ENCODE results near the gene ZNF746.
"Not testable (repeated sequence)": the region's sequence is repeated elsewhere in the genome, so short reads cannot be mapped to it uniquely, and the experiment has no call there.

The ZNF746 gene

DNA sequence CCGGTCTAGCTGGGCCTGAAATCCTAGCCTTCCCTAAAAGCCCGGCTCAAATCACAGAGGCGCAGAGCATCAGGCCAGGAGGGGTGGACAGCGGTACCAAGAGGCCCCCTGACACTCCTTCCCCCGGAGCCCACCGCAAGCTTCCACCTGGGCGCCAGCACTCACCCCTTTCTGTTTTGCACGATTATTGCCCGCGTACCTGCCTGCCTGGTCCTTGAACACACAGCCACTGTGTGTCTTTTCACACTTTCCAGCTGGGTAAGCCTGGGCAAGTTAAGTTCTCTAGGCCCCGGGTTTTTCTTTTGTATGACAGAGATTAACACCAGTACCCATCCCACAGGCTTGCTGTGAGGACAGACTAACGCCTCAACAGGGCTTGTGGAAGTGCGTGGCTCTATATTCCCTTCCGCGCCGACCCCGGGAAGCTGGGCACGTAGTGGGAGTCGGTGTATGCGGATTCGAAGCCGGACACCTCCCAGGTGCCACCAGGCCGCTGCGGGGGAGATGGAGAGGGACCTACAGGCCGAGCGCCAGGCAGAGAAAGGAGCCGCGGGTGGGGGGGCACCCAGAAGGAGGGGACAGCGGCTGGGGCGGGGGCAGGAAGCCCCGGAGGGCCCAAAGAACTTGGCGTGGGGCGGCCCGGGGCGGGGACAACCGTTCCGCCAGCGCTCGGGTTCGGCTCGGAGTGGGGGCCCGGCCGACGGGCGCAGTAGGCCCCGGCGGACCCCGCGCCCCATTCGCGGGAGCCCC, 792 bp downstream of the ZNF746 start:
- no peaks in the 10 kb centered on the region for H3K36me3 ChIP-seq (ENCODE audit: insufficient read depth)
- H3K9ac ChIP-seq, result peak overlapping the region; percentile 70
- peaks cover 22% of the 10 kb centered on the region for H3K79me2 ChIP-seq (ENCODE audit: insufficient read depth, low read depth)
- H3K27me3 ChIP-seq (ENCODE audit: insufficient read depth, low read depth), result no peaks in the 10 kb centered on the region
- H3K27ac ChIP-seq, result peak overlapping the region; percentile 5; the same call in 1 of the 2 replicates
- no peak overlapping the region for H3K4me3 ChIP-seq (IDR thresholded peaks at IDR 0.05; ENCODE audit: insufficient read depth, low read depth, low read length)
- H3K4me2 ChIP-seq, result peak overlapping the region; percentile 95
- no peaks in the 10 kb centered on the region for H4K20me1 ChIP-seq (ENCODE audit: insufficient read depth)
- TF ChIP-seq, protein P1, sequence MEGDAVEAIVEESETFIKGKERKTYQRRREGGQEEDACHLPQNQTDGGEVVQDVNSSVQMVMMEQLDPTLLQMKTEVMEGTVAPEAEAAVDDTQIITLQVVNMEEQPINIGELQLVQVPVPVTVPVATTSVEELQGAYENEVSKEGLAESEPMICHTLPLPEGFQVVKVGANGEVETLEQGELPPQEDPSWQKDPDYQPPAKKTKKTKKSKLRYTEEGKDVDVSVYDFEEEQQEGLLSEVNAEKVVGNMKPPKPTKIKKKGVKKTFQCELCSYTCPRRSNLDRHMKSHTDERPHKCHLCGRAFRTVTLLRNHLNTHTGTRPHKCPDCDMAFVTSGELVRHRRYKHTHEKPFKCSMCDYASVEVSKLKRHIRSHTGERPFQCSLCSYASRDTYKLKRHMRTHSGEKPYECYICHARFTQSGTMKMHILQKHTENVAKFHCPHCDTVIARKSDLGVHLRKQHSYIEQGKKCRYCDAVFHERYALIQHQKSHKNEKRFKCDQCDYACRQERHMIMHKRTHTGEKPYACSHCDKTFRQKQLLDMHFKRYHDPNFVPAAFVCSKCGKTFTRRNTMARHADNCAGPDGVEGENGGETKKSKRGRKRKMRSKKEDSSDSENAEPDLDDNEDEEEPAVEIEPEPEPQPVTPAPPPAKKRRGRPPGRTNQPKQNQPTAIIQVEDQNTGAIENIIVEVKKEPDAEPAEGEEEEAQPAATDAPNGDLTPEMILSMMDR (conservative IDR thresholded peaks at IDR 0.05; ENCODE audit: low read depth, low read length), result no peak
- H2AFZ ChIP-seq (ENCODE audit: low read depth), result peak overlapping the region; percentile 48; the same call in 1 of the 2 replicates
- peaks cover 22% of the 10 kb centered on the region for H3K4me1 ChIP-seq (ENCODE audit: low read depth, poor library complexity, severe bottlenecking)

DNA sequence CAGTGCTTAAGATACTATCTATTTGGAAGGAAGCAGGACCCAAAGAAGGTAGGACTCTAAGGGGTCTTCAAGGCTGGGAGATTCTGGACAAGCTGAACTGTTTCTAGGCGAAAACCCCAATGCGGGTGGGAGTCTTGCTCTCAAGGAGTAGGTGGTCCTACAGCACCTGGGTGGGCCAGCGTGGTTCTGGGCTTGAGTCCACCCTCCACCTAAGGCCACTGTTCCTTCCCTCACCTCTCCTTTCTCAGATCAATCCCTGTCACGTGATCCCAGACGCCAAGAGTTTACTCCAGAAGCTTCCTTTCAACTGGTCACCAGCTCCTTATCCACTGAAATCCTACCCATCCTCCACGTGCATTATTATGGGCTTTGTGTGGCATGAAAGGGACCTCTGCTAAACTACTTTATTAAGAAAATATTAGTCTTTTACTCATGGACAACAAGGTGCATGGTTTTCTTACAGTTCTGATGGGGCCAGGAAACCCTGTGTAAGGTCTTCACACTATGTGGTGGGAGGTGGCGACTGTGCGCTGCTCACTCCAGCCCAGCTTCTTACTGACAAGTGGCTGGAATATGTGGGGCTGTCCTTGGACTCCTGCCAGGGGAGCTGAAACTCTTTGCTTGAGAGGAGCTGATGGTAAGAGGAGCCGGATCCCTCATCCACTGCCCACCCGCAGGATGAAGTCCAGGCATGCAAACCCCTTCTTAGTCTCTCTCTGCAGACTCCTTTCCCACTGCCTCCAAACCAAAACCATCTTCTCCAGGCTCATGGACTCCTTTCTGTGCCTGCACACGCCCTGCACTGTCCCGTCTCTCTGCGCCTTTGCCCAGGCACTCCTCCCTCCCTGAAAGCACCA, 1.6 kb downstream of the ZNF746 start:
- no peak overlapping the region for H3K27ac ChIP-seq

DNA sequence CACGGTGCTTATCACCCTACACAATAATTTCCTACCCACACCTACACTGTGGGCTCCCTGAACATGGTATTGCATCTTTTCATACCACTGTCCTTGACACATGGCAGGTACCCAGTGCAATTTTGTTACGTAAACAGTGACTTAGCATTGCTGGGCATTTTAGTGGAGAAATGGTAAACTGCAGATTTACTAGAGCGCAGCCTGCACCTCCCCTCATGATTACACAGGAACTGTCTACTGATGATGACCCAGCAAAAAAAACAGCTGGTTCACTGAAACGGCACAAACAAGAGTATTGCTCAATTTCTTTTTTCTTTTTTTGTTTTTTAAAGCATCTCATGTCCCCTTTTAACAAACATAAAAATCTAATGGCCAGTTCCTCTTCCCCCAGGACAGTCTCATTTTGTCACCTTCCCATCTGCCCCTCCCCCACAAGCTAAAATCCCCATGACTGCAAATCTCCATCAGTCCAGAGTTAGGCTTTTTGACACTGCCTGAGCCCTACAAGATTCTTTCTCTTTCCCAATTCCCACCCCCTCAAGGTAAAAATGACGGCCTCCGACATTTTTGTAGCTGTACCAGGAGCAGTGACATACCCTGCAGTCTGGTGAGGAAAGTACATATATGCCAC, 2.8 kb downstream of the ZNF746 start:
- H3K36me3 ChIP-seq (ENCODE audit: insufficient read depth), result no peaks in the 10 kb centered on the region; the same call in 1 of the 2 replicates
- H4K20me1 ChIP-seq (ENCODE audit: insufficient read depth), result no peaks in the 10 kb centered on the region
- H3K27ac ChIP-seq, result no peak overlapping the region
- TF ChIP-seq, protein P1 (conservative IDR thresholded peaks at IDR 0.05; ENCODE audit: low read depth, low read length), result no peak
- H3K79me2 ChIP-seq (ENCODE audit: insufficient read depth, low read depth), result peaks cover 22% of the 10 kb centered on the region
- no peak overlapping the region for H3K4me3 ChIP-seq (IDR thresholded peaks at IDR 0.05; ENCODE audit: insufficient read depth, low read depth, low read length)
- H3K27me3 ChIP-seq (ENCODE audit: insufficient read depth, low read depth), result no peaks in the 10 kb centered on the region
- H3K4me1 ChIP-seq (ENCODE audit: low read depth, poor library complexity, severe bottlenecking), result peaks cover 22% of the 10 kb centered on the region
- no peak overlapping the region for H2AFZ ChIP-seq (ENCODE audit: low read depth)
- no peak overlapping the region for H3K9ac ChIP-seq
- H3K4me2 ChIP-seq, result peak overlapping the region; percentile 95

More for the DNA sequence above, 1.6 kb downstream of the ZNF746 start:
- no peaks in the 10 kb centered on the region for H4K20me1 ChIP-seq (ENCODE audit: insufficient read depth)
- H3K4me2 ChIP-seq, result peak overlapping the region; percentile 95
- peak overlapping the region; percentile 70; the same call in 1 of the 2 replicates for H3K9ac ChIP-seq
- no peaks in the 10 kb centered on the region for H3K27me3 ChIP-seq (ENCODE audit: insufficient read depth, low read depth)
- H3K4me1 ChIP-seq (ENCODE audit: low read depth, poor library complexity, severe bottlenecking), result peaks cover 22% of the 10 kb centered on the region
- peaks cover 22% of the 10 kb centered on the region for H3K79me2 ChIP-seq (ENCODE audit: insufficient read depth, low read depth)
- H3K36me3 ChIP-seq (ENCODE audit: insufficient read depth), result no peaks in the 10 kb centered on the region
- no peak overlapping the region for H2AFZ ChIP-seq (ENCODE audit: low read depth)
- no peak overlapping the region for H3K4me3 ChIP-seq (IDR thresholded peaks at IDR 0.05; ENCODE audit: insufficient read depth, low read depth, low read length)
- TF ChIP-seq, protein P1 (conservative IDR thresholded peaks at IDR 0.05; ENCODE audit: low read depth, low read length), result no peak

- H4K20me1 ChIP-seq (ENCODE audit: insufficient read depth); H3K27ac ChIP-seq; H3K4me3 ChIP-seq (IDR thresholded peaks at IDR 0.05; ENCODE audit: insufficient read depth, low read depth, low read length); H3K9ac ChIP-seq; H3K4me2 ChIP-seq; H2AFZ ChIP-seq (ENCODE audit: low read depth); H3K36me3 ChIP-seq (ENCODE audit: insufficient read depth); H3K27me3 ChIP-seq (ENCODE audit: insufficient read depth, low read depth): not testable (repeated sequence)
- Histone ChIP-seq H3K4me1 (ENCODE audit: low read depth, poor library complexity, severe bottlenecking) (peaks cover 22% of the 10 kb centered on the region), H3K79me2 (ENCODE audit: insufficient read depth, low read depth) (peaks cover 22% of the 10 kb centered on the region)
Measured at GRCh38 chr7:149493975-149494374, 3.6 kb downstream of the ZNF746 start.

All from KMS-11 (cell line).